ENCODE results near the gene IL15RA.

- TF ChIP-seq CTCF (IDR thresholded peaks at IDR 0.05 in 4 of 5, conservative IDR thresholded peaks at IDR 0.05 in 1 of 5) (no peak), POLR2A (IDR thresholded peaks at IDR 0.05) (no peak)
These were observed 31.6 kb downstream of the IL15RA start for GRCh38 chr10:5945561-5946418.
